ENCODE results near the gene TUSC2.

DNA sequence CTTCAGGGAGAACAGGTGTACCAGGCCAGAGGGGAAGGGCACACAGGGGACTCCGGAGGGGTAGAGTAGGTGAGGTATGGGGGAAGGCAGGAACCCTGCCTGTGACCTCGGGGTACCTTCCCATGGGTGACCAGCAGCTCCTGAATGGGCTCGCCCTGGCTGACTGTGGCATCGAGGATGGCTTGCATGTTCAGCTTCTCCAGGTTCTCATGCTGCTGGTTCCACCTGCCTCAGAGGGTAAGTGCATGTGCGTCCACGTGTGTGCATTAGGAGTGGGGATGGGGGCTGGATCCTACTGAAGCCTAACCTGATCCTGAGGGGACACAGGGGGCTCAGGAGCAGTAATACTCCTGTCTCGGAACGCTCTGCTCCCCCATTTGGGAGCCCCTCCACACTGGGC lies 17.0 kb upstream of the TUSC2 start:
- TF ChIP-seq POLR2A (IDR thresholded peaks at IDR 0.05) (no peak), EP300 (IDR thresholded peaks at IDR 0.05) (no peak)
- TF ChIP-seq, protein P1, sequence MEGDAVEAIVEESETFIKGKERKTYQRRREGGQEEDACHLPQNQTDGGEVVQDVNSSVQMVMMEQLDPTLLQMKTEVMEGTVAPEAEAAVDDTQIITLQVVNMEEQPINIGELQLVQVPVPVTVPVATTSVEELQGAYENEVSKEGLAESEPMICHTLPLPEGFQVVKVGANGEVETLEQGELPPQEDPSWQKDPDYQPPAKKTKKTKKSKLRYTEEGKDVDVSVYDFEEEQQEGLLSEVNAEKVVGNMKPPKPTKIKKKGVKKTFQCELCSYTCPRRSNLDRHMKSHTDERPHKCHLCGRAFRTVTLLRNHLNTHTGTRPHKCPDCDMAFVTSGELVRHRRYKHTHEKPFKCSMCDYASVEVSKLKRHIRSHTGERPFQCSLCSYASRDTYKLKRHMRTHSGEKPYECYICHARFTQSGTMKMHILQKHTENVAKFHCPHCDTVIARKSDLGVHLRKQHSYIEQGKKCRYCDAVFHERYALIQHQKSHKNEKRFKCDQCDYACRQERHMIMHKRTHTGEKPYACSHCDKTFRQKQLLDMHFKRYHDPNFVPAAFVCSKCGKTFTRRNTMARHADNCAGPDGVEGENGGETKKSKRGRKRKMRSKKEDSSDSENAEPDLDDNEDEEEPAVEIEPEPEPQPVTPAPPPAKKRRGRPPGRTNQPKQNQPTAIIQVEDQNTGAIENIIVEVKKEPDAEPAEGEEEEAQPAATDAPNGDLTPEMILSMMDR (IDR thresholded peaks at IDR 0.05), result no peak
